ENCODE data around the gene CSNK1G2.

Gene CSNK1G2

DNA sequence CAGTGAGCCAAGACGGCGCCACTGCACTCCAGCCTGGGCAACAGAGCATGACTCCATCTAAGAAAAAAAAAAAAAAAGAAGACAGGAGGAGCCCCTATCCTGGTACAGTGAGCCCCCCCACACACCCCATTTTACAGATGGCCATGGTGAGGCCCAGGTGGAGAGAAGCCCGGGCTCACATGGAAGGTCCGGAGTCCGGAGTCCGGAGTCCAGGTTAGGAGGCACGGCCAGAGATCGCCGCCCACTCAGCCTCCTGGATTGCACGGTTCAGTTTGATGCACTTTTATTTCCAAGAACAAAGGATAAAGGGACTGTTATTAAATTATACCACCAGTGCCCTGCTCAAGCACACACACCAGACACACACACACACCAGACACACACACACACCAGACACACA, 85.8 kb downstream of the CSNK1G2 start:
- H3K4me3 ChIP-seq: no peak overlapping the region
- peaks cover 21% of the 10 kb centered on the region for H3K4me1 ChIP-seq
- no peak overlapping the region for H3K27ac ChIP-seq
- no peak overlapping the region for H3K9ac ChIP-seq
- no peaks in the 10 kb centered on the region for H4K20me1 ChIP-seq
- no peaks in the 10 kb centered on the region for H3K36me3 ChIP-seq
- peaks cover 4% of the 10 kb centered on the region for H3K9me3 ChIP-seq
- no peak for TF ChIP-seq Cebpa-rat (IDR thresholded peaks at IDR 0.05)
- H3K27me3 ChIP-seq: no peaks in the 10 kb centered on the region
- no peak overlapping the region for H3K4me2 ChIP-seq

DNA sequence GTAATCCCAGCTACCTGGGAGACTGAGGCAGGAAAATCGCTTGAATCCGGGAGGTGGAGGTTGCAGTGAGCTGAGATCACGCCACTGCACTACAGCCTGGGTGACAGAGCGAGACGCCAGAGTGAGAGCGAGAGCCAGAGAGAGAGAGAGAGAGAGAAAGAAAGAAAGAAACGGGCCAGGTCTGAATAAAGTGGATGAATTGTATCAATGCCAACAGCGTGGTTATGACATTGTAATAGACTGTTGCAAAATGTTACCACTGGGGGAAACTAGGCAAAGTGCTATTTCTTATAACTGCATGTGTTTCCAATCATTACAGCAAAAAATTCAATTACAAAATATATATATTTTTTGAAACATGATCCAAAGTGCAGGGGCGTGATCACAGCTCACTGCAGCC, 86.4 kb downstream of the CSNK1G2 start:
- no peak overlapping the region for H3K4me2 ChIP-seq
- peaks cover 27% of the 10 kb centered on the region for H3K4me1 ChIP-seq
- H3K27me3 ChIP-seq: no peaks in the 10 kb centered on the region
- H3K27ac ChIP-seq: no peak overlapping the region
- peaks cover 4% of the 10 kb centered on the region for H3K9me3 ChIP-seq
- no peak overlapping the region for H3K4me3 ChIP-seq
- H3K36me3 ChIP-seq: no peaks in the 10 kb centered on the region
- no peaks in the 10 kb centered on the region for H4K20me1 ChIP-seq
- no peak for TF ChIP-seq Cebpa-rat (IDR thresholded peaks at IDR 0.05)
- no peak overlapping the region for H3K9ac ChIP-seq
